Sigmoid colon (tissue), 7 donors: Measurements from ENCODE around the gene MYO5C. TPM values are rescaled to one million over a fixed set of nuclear protein-coding genes. Genes with fewer than 3 reads are reported as not detected.

Experiments
- DNase-seq: peaks from one replicate; pipeline ENCODE4 v3.0.0-alpha.2; 2019
- H3K27ac ChIP-seq, 4 donors: fragments of 200-600 bp; sonication (generic); one replicate each; pipeline ENCODE4 v1.5.1; 2016 to 2019; ENCODE audit warnings: mild to moderate bottlenecking in 1 of 4
- H3K27me3 ChIP-seq, 3 donors: fragments of 200-600 bp; sonication (generic); one replicate each; pipeline ENCODE4 v1.5.1; 2019; ENCODE audit warnings: mild to moderate bottlenecking in 1 of 3
- H3K36me3 ChIP-seq, 4 donors: fragments of 200-600 bp; sonication (generic); one replicate each; pipeline ENCODE4 v1.5.1; 2016 to 2019
- H3K4me1 ChIP-seq, 4 donors: fragments of 200-600 bp; sonication (generic); one replicate each; pipeline ENCODE4 v1.5.1; 2017 to 2019
- H3K4me3 ChIP-seq, 4 donors: fragments of 200-600 bp; sonication (generic); one replicate each; pipeline ENCODE4 v1.5.1; 2017 to 2019; ENCODE audit warnings: mild to moderate bottlenecking in 2 of 4, moderate library complexity in 1 of 4
- H3K9me3 ChIP-seq, 4 donors: fragments of 200-600 bp in 3 of 4; sonication (generic) in 3 of 4; one replicate each; pipeline versions ENCODE4 v1.5.1 to v1.6.1; 2013 to 2019
- EP300 ChIP-seq, 4 donors: sonication (generic); formaldehyde crosslinking; IDR thresholded peaks; one replicate each; pipeline ENCODE4 v1.6.1; 2017; ENCODE audit warnings: antibody characterized with exemption in 4 of 4
- POLR2A ChIP-seq, 2 donors: fragments of 450-650 bp; IDR thresholded peaks; one replicate each; pipeline ENCODE4 v1.6.1; 2016; ENCODE audit warnings: antibody characterized with exemption in 2 of 2, mild to moderate bottlenecking in 2 of 2, moderate library complexity in 2 of 2
- POLR2AphosphoS5 ChIP-seq, 4 donors: sonication (generic); formaldehyde crosslinking; IDR thresholded peaks; one replicate each; pipeline ENCODE4 v1.6.1; 2017; ENCODE audit warnings: antibody characterized with exemption in 4 of 4
- WGBS, 2 donors: extraction: QIAGEN DNeasy Blood & Tissue Kit; methylation state at CpG; one replicate each; pipeline ENCODE4 v1.1.7; 2013; 5-methylcytosine and 5-hydroxymethylcytosine counted together
- intact Hi-C: fragments of 100-400 bp; cut with DNase I; formaldehyde crosslinking; loops from one replicate; pipeline ENCODE4 v1.15.1; 2023
- polyA plus RNA-seq, 3 donors: library from polyadenylated mRNA; stranded (reverse); fragments of 200-250 nt; gene quantifications; one replicate each; pipeline ENCODE4 v1.2.3, GENCODE V29; 2013
- total RNA-seq, 4 donors: library from RNA; depleted of rRNA; stranded (reverse); fragments of >200 nt; gene quantifications; one replicate each; pipeline ENCODE4 v1.1.0, GENCODE V29; 2016
- TF ChIP-seq, protein P1 (sequence below), 4 experiments: fragments of 450-650 bp in 3 of 4; fragments of 200-600 bp in 1 of 4; IDR thresholded peaks; one replicate each; pipeline ENCODE4 v1.5.1; 2016 to 2019; ENCODE audit warnings: antibody characterized with exemption in 4 of 4, mild to moderate bottlenecking in 3 of 4, moderate library complexity in 2 of 4
- donor health status: healthy with polysubstance abuse.
- donor health status: Bipolar disorder and iron deficiency.
- donor health status: healthy.

MYO5C gene
- total and polyA plus RNA-seq, 7 donors = 3.6 to 16.5 (median 11.9) TPM

GRCh38 chr15:52153900-52154895 lies 141.4 kb downstream of the MYO5C start:
- H3K36me3 ChIP-seq = peaks cover 7 to 24% (median 10%) of the 10 kb centered on the region in 4 donors
- no peaks in the 10 kb centered on the region for H3K4me1 ChIP-seq
- H3K27ac ChIP-seq = no peak overlapping the region
- intact Hi-C loops = no loop called here
- no peak for DNase-seq
- H3K4me3 ChIP-seq = no peak overlapping the region
- no peaks in the 10 kb centered on the region for H3K27me3 ChIP-seq
- H3K9me3 ChIP-seq = no peaks in the 10 kb centered on the region
- WGBS, 2 donors = 92 to 97% methylated on average over 12 of the region's 12 CpGs
- TF ChIP-seq, protein P1, sequence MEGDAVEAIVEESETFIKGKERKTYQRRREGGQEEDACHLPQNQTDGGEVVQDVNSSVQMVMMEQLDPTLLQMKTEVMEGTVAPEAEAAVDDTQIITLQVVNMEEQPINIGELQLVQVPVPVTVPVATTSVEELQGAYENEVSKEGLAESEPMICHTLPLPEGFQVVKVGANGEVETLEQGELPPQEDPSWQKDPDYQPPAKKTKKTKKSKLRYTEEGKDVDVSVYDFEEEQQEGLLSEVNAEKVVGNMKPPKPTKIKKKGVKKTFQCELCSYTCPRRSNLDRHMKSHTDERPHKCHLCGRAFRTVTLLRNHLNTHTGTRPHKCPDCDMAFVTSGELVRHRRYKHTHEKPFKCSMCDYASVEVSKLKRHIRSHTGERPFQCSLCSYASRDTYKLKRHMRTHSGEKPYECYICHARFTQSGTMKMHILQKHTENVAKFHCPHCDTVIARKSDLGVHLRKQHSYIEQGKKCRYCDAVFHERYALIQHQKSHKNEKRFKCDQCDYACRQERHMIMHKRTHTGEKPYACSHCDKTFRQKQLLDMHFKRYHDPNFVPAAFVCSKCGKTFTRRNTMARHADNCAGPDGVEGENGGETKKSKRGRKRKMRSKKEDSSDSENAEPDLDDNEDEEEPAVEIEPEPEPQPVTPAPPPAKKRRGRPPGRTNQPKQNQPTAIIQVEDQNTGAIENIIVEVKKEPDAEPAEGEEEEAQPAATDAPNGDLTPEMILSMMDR (IDR thresholded peaks at IDR 0.05) = no peak
- no peak for TF ChIP-seq POLR2AphosphoS5 (IDR thresholded peaks at IDR 0.05)
- no peak for TF ChIP-seq EP300 (IDR thresholded peaks at IDR 0.05)
- no peak for TF ChIP-seq POLR2A (IDR thresholded peaks at IDR 0.05)

DNA sequence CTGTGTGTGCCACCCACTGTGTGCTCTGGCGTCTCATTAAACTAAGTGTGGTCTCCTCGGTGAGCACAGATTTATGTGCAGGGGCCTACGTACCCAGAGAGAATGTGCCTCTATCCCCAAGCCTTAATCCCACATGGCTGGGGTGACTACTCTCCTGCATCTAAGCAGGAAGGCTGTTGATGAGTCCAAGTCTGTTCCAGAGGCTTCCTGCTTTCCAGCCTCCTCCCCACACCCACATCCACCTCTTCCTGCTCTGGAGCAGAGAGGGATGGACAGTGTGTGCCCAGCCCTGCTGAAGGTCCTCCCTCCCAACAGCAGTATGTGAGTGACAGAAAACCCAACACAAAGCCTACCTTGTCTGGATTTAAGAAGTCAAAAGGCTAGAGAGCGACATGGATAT lies 144.3 kb downstream of the MYO5C start:
- TF ChIP-seq EP300 (IDR thresholded peaks at IDR 0.05) (no peak), POLR2A (IDR thresholded peaks at IDR 0.05) (no peak), POLR2AphosphoS5 (IDR thresholded peaks at IDR 0.05) (no peak)
- TF ChIP-seq, protein P1 (IDR thresholded peaks at IDR 0.05) = no peak
- peaks cover 7 to 34% (median 12%) of the 10 kb centered on the region in 4 donors for H3K36me3 ChIP-seq
- H3K4me3 ChIP-seq = no peak overlapping the region
- no peaks in the 10 kb centered on the region for H3K27me3 ChIP-seq
- 91 to 92% methylated on average over 4 of the region's 4 CpGs for WGBS, 2 donors
- no peak overlapping the region for H3K27ac ChIP-seq
- H3K4me1 ChIP-seq = no peaks in the 10 kb centered on the region
- DNase-seq = no peak
- H3K9me3 ChIP-seq = no peaks in the 10 kb centered on the region
- intact Hi-C loops = no loop called here

GRCh38 chr15:52150871-52151270 lies 144.7 kb downstream of the MYO5C start:
- WGBS, 2 donors = 87 to 97% methylated on average over 4 of the region's 4 CpGs
- Histone ChIP-seq H3K36me3 (peaks cover 7 to 34% (median 12%) of the 10 kb centered on the region in 4 donors), H3K4me3 (no peak overlapping the region), H3K27ac (no peak overlapping the region), H3K9me3 (no peaks in the 10 kb centered on the region), H3K27me3 (no peaks in the 10 kb centered on the region), H3K4me1 (no peaks in the 10 kb centered on the region)
- TF ChIP-seq, protein P1 (IDR thresholded peaks at IDR 0.05) = no peak
- TF ChIP-seq POLR2A (IDR thresholded peaks at IDR 0.05) (no peak), POLR2AphosphoS5 (IDR thresholded peaks at IDR 0.05) (no peak), EP300 (IDR thresholded peaks at IDR 0.05) (no peak)
- no peak for DNase-seq
- intact Hi-C loops = no loop called here

DNA sequence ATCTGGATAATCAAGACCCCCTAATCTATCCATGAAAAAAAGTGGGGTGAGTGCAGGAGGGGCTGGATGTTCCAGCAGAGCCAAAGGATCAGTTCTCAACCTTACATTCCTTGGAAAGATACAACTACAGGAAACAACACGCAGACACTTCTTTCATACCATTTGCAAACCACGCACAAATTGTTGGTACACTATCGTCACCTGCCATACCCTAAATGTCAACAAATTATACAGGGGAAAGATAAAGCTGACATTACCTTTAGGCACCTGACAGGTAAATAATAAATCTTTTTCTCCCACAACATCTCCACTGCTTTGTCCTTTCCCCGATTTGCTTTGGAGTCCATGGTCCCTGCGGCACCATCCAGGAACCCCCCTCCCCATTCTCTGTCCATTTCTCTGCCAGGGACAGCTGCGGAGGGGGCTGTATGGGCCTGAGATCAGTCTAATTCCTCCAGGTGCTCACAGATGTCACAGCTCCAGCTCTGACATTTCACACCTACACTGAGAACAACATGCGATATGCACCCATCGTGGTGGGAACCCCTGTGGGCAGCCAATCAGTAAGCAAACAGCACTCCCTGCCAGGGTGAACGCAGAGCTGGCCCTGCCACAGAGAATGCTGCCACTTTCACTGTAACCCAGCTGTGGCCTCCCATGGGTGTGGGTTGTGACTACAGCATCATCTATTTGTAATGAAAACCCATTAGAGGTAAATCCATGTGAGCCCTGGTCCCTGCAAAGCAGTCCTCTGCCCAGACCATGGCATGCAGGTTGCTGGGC lies 145.4 kb downstream of the MYO5C start:
- H3K4me3 ChIP-seq = no peak overlapping the region
- intact Hi-C loops = no loop called here
- WGBS, 2 donors = 35 to 79% methylated on average over 9 of the region's 9 CpGs

More for the DNA sequence above, 145.4 kb downstream of the MYO5C start:
- H3K9me3 ChIP-seq = no peaks in the 10 kb centered on the region
- H3K4me1 ChIP-seq = no peaks in the 10 kb centered on the region
- DNase-seq = no peak
- no peaks in the 10 kb centered on the region for H3K27me3 ChIP-seq
- TF ChIP-seq POLR2AphosphoS5 (IDR thresholded peaks at IDR 0.05) (no peak), POLR2A (IDR thresholded peaks at IDR 0.05) (no peak), EP300 (IDR thresholded peaks at IDR 0.05) (no peak)
- TF ChIP-seq, protein P1 (IDR thresholded peaks at IDR 0.05) = no peak
- peaks cover 7 to 34% (median 12%) of the 10 kb centered on the region in 4 donors for H3K36me3 ChIP-seq
- H3K27ac ChIP-seq = no peak overlapping the region
